ENCODE measurements around the gene CPNE4. TPM values are rescaled to one million over a fixed set of nuclear protein-coding genes. Genes with fewer than 3 reads are reported as not detected.

CPNE4 gene
- total RNA-seq, 1 donor from 2014 or later, result 2.7 TPM

GRCh38 chr3:131701153-131701770 lies 333.6 kb downstream of the CPNE4 start:
- H3K9me3 Mint-ChIP-seq (ENCODE audit: unreplicated experiment), result no peaks in the 10 kb centered on the region
- no peaks in the 10 kb centered on the region for H3K36me3 Mint-ChIP-seq (ENCODE audit: unreplicated experiment)
- no peaks in the 10 kb centered on the region for H3K27me3 Mint-ChIP-seq (ENCODE audit: unreplicated experiment)
- no peak for TF ChIP-seq CTCF (IDR thresholded peaks at IDR 0.05; ENCODE audit: partially characterized antibody, unreplicated experiment)
- H3K27ac Mint-ChIP-seq (ENCODE audit: unreplicated experiment), result no peak overlapping the region
- DNase-seq, result no peak
- H3K4me3 Mint-ChIP-seq (ENCODE audit: unreplicated experiment), result no peak overlapping the region
- peaks cover 9% of the 10 kb centered on the region for H3K4me1 Mint-ChIP-seq (ENCODE audit: low read depth, unreplicated experiment)

- Mint-ChIP-seq H3K27ac (ENCODE audit: unreplicated experiment) (no peak overlapping the region), H3K36me3 (ENCODE audit: unreplicated experiment) (no peaks in the 10 kb centered on the region), H3K27me3 (ENCODE audit: unreplicated experiment) (no peaks in the 10 kb centered on the region), H3K4me1 (ENCODE audit: low read depth, unreplicated experiment) (no peaks in the 10 kb centered on the region), H3K4me3 (ENCODE audit: unreplicated experiment) (no peak overlapping the region), H3K9me3 (ENCODE audit: unreplicated experiment) (no peaks in the 10 kb centered on the region)
- DNase-seq, result no peak
- no peak for TF ChIP-seq CTCF (IDR thresholded peaks at IDR 0.05; ENCODE audit: partially characterized antibody, unreplicated experiment)
These were observed 335.8 kb downstream of the CPNE4 start for GRCh38 chr3:131699001-131699400.

GRCh38 chr3:131694376-131694775 lies 340.4 kb downstream of the CPNE4 start:
- Mint-ChIP-seq H3K27ac (ENCODE audit: unreplicated experiment) (no peak overlapping the region), H3K4me3 (ENCODE audit: unreplicated experiment) (no peak overlapping the region), H3K27me3 (ENCODE audit: unreplicated experiment) (no peaks in the 10 kb centered on the region), H3K36me3 (ENCODE audit: unreplicated experiment) (no peaks in the 10 kb centered on the region), H3K4me1 (ENCODE audit: low read depth, unreplicated experiment) (no peaks in the 10 kb centered on the region), H3K9me3 (ENCODE audit: unreplicated experiment) (peaks cover 2% of the 10 kb centered on the region)
- DNase-seq, result no peak
- no peak for TF ChIP-seq CTCF (IDR thresholded peaks at IDR 0.05; ENCODE audit: partially characterized antibody, unreplicated experiment)

GRCh38 chr3:131692356-131692755 lies 342.5 kb downstream of the CPNE4 start:
- no peak for TF ChIP-seq CTCF (IDR thresholded peaks at IDR 0.05; ENCODE audit: partially characterized antibody, unreplicated experiment)
- no peaks in the 10 kb centered on the region for H3K27me3 Mint-ChIP-seq (ENCODE audit: unreplicated experiment)
- no peak overlapping the region for H3K4me3 Mint-ChIP-seq (ENCODE audit: unreplicated experiment)

GRCh38 chr3:131690800-131691199 lies 344.0 kb downstream of the CPNE4 start:
- H3K27me3 Mint-ChIP-seq (ENCODE audit: unreplicated experiment), result no peaks in the 10 kb centered on the region
- no peak for TF ChIP-seq CTCF (IDR thresholded peaks at IDR 0.05; ENCODE audit: partially characterized antibody, unreplicated experiment)
- H3K36me3 Mint-ChIP-seq (ENCODE audit: unreplicated experiment), result no peaks in the 10 kb centered on the region
- peaks cover 2% of the 10 kb centered on the region for H3K9me3 Mint-ChIP-seq (ENCODE audit: unreplicated experiment)
- H3K4me1 Mint-ChIP-seq (ENCODE audit: low read depth, unreplicated experiment), result no peaks in the 10 kb centered on the region
- no peak for DNase-seq
- H3K27ac Mint-ChIP-seq (ENCODE audit: unreplicated experiment), result no peak overlapping the region
- H3K4me3 Mint-ChIP-seq (ENCODE audit: unreplicated experiment), result no peak overlapping the region

More at GRCh38 chr3:131692356-131692755, 342.5 kb downstream of the CPNE4 start:
- no peak for DNase-seq
- H3K27ac Mint-ChIP-seq (ENCODE audit: unreplicated experiment), result no peak overlapping the region
- H3K36me3 Mint-ChIP-seq (ENCODE audit: unreplicated experiment), result no peaks in the 10 kb centered on the region
- no peaks in the 10 kb centered on the region for H3K4me1 Mint-ChIP-seq (ENCODE audit: low read depth, unreplicated experiment)
- peaks cover 2% of the 10 kb centered on the region for H3K9me3 Mint-ChIP-seq (ENCODE audit: unreplicated experiment)

Data from glutamatergic neuron (in vitro differentiated cells).